Right lobe of liver (tissue), 4 donors: Measurements from ENCODE around the gene WDR88.

ENCODE experiments used
- CTCF ChIP-seq, 4 donors: fragments of 200-600 bp in 3 of 4; fragments of 450-650 bp in 1 of 4; IDR thresholded peaks; one replicate each; pipeline versions ENCODE4 v1.5.1 to v1.8.0; 2016 to 2022; ENCODE audit warnings: antibody characterized with exemption in 4 of 4, mild to moderate bottlenecking in 2 of 4
- POLR2A ChIP-seq: fragments of 450-650 bp; IDR thresholded peaks from one replicate; pipeline ENCODE4 v1.6.1; 2017; ENCODE audit warnings: antibody characterized with exemption, mild to moderate bottlenecking
- donor health status: DM: no; HTN: no; CAD: no.
- donor health status: DM: no; HTN: no; CAD: no.
- donor health status: DM: no; HTN: yes; CAD: no.

- TF ChIP-seq CTCF (IDR thresholded peaks at IDR 0.05) (no peak), POLR2A (no peak)
Observed at GRCh38 chr19:33094436-33095067, 37.4 kb upstream of the WDR88 start.
